ENCODE results near the gene RALA. TPM values are rescaled to one million over a fixed set of nuclear protein-coding genes. Genes with fewer than 3 reads are reported as not detected.
"Not testable (repeated sequence)": the region's sequence is repeated elsewhere in the genome, so short reads cannot be mapped to it uniquely, and the experiment has no call there.

RALA gene
- total and polyA plus RNA-seq, 3 donors from 2014 or later: 13.6 to 27.9 (median 15.9) TPM

- no peak for DNase-seq
- Histone ChIP-seq H3K4me1 (no peaks in the 10 kb centered on the region), H3K27me3 (no peaks in the 10 kb centered on the region), H3K27ac (no peak overlapping the region), H3K4me3 (no peak overlapping the region), H3K9me3 (no peaks in the 10 kb centered on the region), H3K36me3 (ENCODE audit: low read depth, missing control alignments) (no peaks in the 10 kb centered on the region)
- WGBS, 2 donors: 89 to 90% methylated on average over 3 of the region's 3 CpGs
- TF ChIP-seq CTCF (IDR thresholded peaks at IDR 0.05) (no peak), POLR2A (IDR thresholded peaks at IDR 0.05) (no peak)
- intact Hi-C loops (cut with DNase I; ENCODE audit: low total_unique reads): no loop called here
These were observed 41.2 kb downstream of the RALA start for GRCh38 chr7:39664585-39664984.

DNA sequence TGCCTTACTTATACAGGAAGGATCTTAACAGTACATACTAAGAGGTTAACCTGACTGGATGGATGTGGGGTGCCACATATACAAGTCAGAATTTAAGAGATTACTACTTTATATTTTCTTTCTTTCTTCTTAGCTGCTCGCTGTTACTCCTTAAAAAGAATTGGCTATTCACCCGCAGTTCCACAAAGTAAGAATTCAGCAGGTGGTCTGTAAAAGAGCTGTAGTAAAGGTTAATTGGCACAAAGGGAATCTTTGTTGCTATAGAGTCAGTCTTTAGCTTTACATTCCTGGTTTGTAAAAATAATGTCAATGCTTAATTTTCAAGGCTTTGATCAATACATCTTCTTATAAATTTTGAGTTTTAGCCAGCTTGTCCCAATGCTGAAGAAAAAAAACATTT is 43.2 kb downstream of the RALA start:
- no peaks in the 10 kb centered on the region for H3K4me1 ChIP-seq
- intact Hi-C loops (cut with DNase I; ENCODE audit: low total_unique reads): no loop called here
- H3K27ac ChIP-seq: no peak overlapping the region
- no peak overlapping the region for H3K4me3 ChIP-seq
- H3K9me3 ChIP-seq: no peaks in the 10 kb centered on the region
- no peak for DNase-seq
- H3K27me3 ChIP-seq: no peaks in the 10 kb centered on the region
- 93 to 100% methylated on average over 2 of the region's 2 CpGs for WGBS, 2 donors
- no peaks in the 10 kb centered on the region for H3K36me3 ChIP-seq (ENCODE audit: low read depth, missing control alignments)
- TF ChIP-seq POLR2A (IDR thresholded peaks at IDR 0.05): no peak
- TF ChIP-seq CTCF (IDR thresholded peaks at IDR 0.05): no peak

DNA sequence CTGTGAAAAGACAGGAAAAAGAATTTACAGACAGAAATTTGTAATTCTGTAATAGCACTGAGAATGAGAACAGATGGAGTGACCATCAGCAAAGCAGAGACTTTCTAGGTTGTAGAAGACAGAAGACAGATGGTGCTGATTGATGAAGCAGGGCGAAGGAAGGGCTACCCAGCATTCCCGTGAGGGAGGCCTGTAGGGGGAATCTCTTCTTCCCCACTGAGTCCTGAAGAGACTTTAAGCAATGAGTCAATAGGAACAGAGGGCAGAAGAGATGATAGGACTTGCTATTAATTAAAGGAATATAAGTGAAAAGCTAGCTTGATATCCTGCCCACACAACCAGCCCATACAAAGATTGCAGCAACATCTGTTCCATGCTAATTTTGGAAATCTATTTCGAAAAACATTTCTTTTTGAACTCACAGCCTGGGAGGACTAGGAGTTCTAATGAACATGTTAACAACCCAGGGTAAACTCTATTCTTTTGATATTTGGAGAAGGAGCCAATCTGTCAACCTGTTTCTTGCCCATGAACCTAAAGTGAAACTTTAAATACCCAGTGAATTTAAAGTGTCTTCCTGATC is 44.1 kb downstream of the RALA start:
- no peaks in the 10 kb centered on the region for H3K36me3 ChIP-seq (ENCODE audit: low read depth, missing control alignments)
- H3K4me1 ChIP-seq: no peaks in the 10 kb centered on the region
- 60 to 65% methylated on average over 3 of the region's 3 CpGs for WGBS, 2 donors
- H3K27me3 ChIP-seq: no peaks in the 10 kb centered on the region
- intact Hi-C loops (cut with DNase I; ENCODE audit: low total_unique reads): no loop called here
- no peak overlapping the region for H3K4me3 ChIP-seq
- no peak for TF ChIP-seq CTCF (IDR thresholded peaks at IDR 0.05)
- TF ChIP-seq POLR2A (IDR thresholded peaks at IDR 0.05): no peak
- DNase-seq: no peak
- no peaks in the 10 kb centered on the region for H3K9me3 ChIP-seq
- no peak overlapping the region for H3K27ac ChIP-seq

GRCh38 chr7:39668280-39668679 is 44.9 kb downstream of the RALA start:
- DNase-seq; H3K4me3 ChIP-seq; intact Hi-C loops (cut with DNase I; ENCODE audit: low total_unique reads); H3K9me3 ChIP-seq; H3K36me3 ChIP-seq (ENCODE audit: low read depth, missing control alignments); H3K27me3 ChIP-seq; H3K27ac ChIP-seq; H3K4me1 ChIP-seq: not testable (repeated sequence)
- 87 to 90% methylated on average over 4 of the region's 4 CpGs for WGBS, 2 donors

DNA sequence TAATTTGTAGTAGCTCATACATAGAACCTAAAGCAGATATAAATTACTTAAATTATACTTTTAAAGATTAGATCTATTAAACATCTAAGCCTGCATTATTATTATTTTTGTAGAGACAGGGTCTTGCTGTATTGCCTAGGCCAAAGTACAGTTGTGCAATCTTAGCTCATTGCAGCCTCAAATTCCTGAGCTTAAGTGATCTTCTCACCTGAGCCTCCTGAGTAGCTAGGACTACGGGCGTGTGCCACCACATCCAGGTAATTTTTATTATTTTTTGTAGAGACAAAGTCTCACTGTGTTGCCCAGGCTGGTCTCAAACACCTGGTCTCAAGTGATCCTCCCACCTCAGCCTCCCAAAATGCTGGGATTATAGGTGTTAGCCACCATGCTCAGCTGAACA is 46.7 kb downstream of the RALA start:
- WGBS, 2 donors: 90 to 100% methylated on average over 2 of the region's 2 CpGs
- Histone ChIP-seq H3K4me3 (no peak overlapping the region), H3K36me3 (ENCODE audit: low read depth, missing control alignments) (no peaks in the 10 kb centered on the region), H3K4me1 (no peaks in the 10 kb centered on the region), H3K9me3 (no peaks in the 10 kb centered on the region), H3K27me3 (no peaks in the 10 kb centered on the region), H3K27ac (no peak overlapping the region)
- DNase-seq: no peak
- TF ChIP-seq CTCF (IDR thresholded peaks at IDR 0.05) (no peak), POLR2A (IDR thresholded peaks at IDR 0.05) (no peak)
- intact Hi-C loops (cut with DNase I; ENCODE audit: low total_unique reads): no loop called here

All from testis (tissue), 3 donors.